K562 (cell line): ENCODE data around the gene LMBR1. TPM values are rescaled to one million over a fixed set of nuclear protein-coding genes. Genes with fewer than 3 reads are reported as not detected.

ENCODE experiments used
- ATF1 ChIP-seq, 2 experiments: fragments of 450-650 bp in 1 of 2; IDR thresholded peaks; 2 replicates each; pipeline ENCODE4 v1.6.1; 2016; ENCODE audit warnings: missing compliant biosample characterization in 1 of 2, missing genetic modification characterization in 1 of 2
- ATF6 ChIP-seq: sonication (generic); formaldehyde crosslinking; IDR thresholded peaks from 2 replicates; pipeline ENCODE4 v1.4.0; 2020; ENCODE audit warnings: mild to moderate bottlenecking, missing genetic modification reagents
- CREM ChIP-seq: IDR thresholded peaks from 2 replicates; pipeline ENCODE4 v1.6.1; 2014; ENCODE audit warnings: antibody characterized with exemption, low read depth
- DLX4 ChIP-seq: fragments of 250-450 bp; sonication (Bioruptor Pico); IDR thresholded peaks from 2 replicates; pipeline ENCODE4 v1.6.1; 2021; ENCODE audit warnings: mild to moderate bottlenecking
- FOXA3 ChIP-seq, 2 experiments: fragments of 450-650 bp in 1 of 2; sonication (generic) in 1 of 2; formaldehyde crosslinking; IDR thresholded peaks in 1 of 2; conservative IDR thresholded peaks in 1 of 2; 2 replicates each; pipeline versions ENCODE4 v1.4.0 to v1.8.0; 2020 to 2022; ENCODE audit warnings: mild to moderate bottlenecking in 2 of 2, missing genetic modification reagents in 1 of 2
- HDAC8 ChIP-seq: fragments of 450-650 bp; IDR thresholded peaks from 2 replicates; pipeline ENCODE4 v1.6.1; 2016; ENCODE audit warnings: mild to moderate bottlenecking, missing genetic modification characterization, moderate library complexity, missing compliant biosample characterization
- MAFF ChIP-seq: IDR thresholded peaks from 2 replicates; pipeline ENCODE4 v1.6.1; 2012; ENCODE audit warnings: low read length, improper control_type of control experiment
- MAZ ChIP-seq, 2 experiments: fragments of 450-650 bp in 1 of 2; sonication (generic) in 1 of 2; formaldehyde crosslinking; IDR thresholded peaks in 1 of 2; conservative IDR thresholded peaks in 1 of 2; 2 replicates each; pipeline versions ENCODE4 v1.4.0 to v1.5.0; 2020; ENCODE audit warnings: mild to moderate bottlenecking in 1 of 2, missing genetic modification reagents in 1 of 2
- NR1H2 ChIP-seq: sonication (generic); formaldehyde crosslinking; IDR thresholded peaks from 2 replicates; pipeline ENCODE4 v1.4.0; 2020; ENCODE audit warnings: mild to moderate bottlenecking, missing genetic modification reagents
- POLR2AphosphoS5 ChIP-seq: IDR thresholded peaks from 2 replicates; pipeline ENCODE4 v1.6.1; 2011; ENCODE audit warnings: mild to moderate bottlenecking, low read depth, low read length, moderate library complexity; ENCODE audit not compliant: control insufficient read depth, insufficient read depth
- POLR2B ChIP-seq: fragments of 450-650 bp; IDR thresholded peaks from 2 replicates; pipeline ENCODE4 v1.6.1; 2018; ENCODE audit warnings: low read depth; ENCODE audit not compliant: partially characterized antibody
- POLR2G ChIP-seq: fragments of 200-400 bp; formaldehyde crosslinking; IDR thresholded peaks from 2 replicates; pipeline ENCODE4 v1.6.1; 2017; ENCODE audit warnings: low read depth, mild to moderate bottlenecking, antibody characterized with exemption, low read length, moderate library complexity
- POU5F1 ChIP-seq: fragments of 150-350 bp; IDR thresholded peaks from 2 replicates; pipeline ENCODE4 v1.6.1; 2014; ENCODE audit warnings: borderline replicate concordance, low read length, low read depth, mild to moderate bottlenecking; ENCODE audit not compliant: partially characterized antibody
- SAFB2 ChIP-seq: fragments of 200-400 bp; formaldehyde crosslinking; IDR thresholded peaks from 2 replicates; pipeline ENCODE4 v1.6.1; 2018; ENCODE audit warnings: borderline replicate concordance, low read length, low read depth, moderate library complexity; ENCODE audit not compliant: severe bottlenecking
- SIN3A ChIP-seq, 2 experiments: fragments of 150-350 bp in 1 of 2; IDR thresholded peaks; 2 replicates each; pipeline ENCODE4 v1.6.1; 2011 to 2016; ENCODE audit warnings: borderline replicate concordance in 2 of 2, low read depth in 2 of 2, low read length in 2 of 2, mild to moderate bottlenecking in 2 of 2, moderate library complexity in 2 of 2; ENCODE audit not compliant: control insufficient read depth in 1 of 2
- TEAD4 ChIP-seq, 2 experiments: sonication (generic) in 1 of 2; formaldehyde crosslinking in 1 of 2; IDR thresholded peaks; 2 replicates each; pipeline versions ENCODE4 v1.6.1 to v1.8.0; 2012 to 2022; ENCODE audit warnings: borderline replicate concordance in 1 of 2, inconsistent platforms in 1 of 2, low read length in 1 of 2, mild to moderate bottlenecking in 1 of 2, missing genetic modification reagents in 1 of 2
- ZNF239 ChIP-seq: fragments of 250-450 bp; sonication (Bioruptor Pico); IDR thresholded peaks from 2 replicates; pipeline ENCODE4 v1.4.0; 2020; ENCODE audit warnings: mild to moderate bottlenecking
- ZNF253 ChIP-seq: fragments of 250-450 bp; sonication (Bioruptor Pico); conservative IDR thresholded peaks from 2 replicates; pipeline ENCODE4 v1.6.1; 2021; ENCODE audit warnings: mild to moderate bottlenecking
- ZNF445 ChIP-seq: fragments of 250-450 bp; sonication (Bioruptor Pico); IDR thresholded peaks from 2 replicates; pipeline ENCODE4 v1.4.0; 2020; ENCODE audit warnings: low read depth, mild to moderate bottlenecking, moderate library complexity
- ZNF583 ChIP-seq: fragments of 250-450 bp; sonication (Bioruptor Pico); IDR thresholded peaks from 2 replicates; pipeline ENCODE4 v1.4.0; 2020
- ZNF589 ChIP-seq: fragments of 200-800 bp; sonication (Bioruptor generic); IDR thresholded peaks from 2 replicates; pipeline ENCODE4 v1.6.1; 2016; ENCODE audit warnings: low read depth, missing genetic modification characterization, missing compliant biosample characterization
- polyA plus RNA-seq, 8 experiments: library from polyadenylated mRNA; depleted of rRNA in 4 of 8; stranded (reverse) in 5 of 8; unstranded in 3 of 8; fragments of >200 nt; fragmentation: Nextera tagmentation in 2 of 8; fragmentation: Illumina TruSeq in 1 of 8; extraction: Ambion mirVana in 2 of 8; extraction: Trizol in 1 of 8; gene quantifications; 2 replicates each; pipeline versions ENCODE4 v1.2.1 to v1.2.3, GENCODE V29; 2011 to 2014; ENCODE audit warnings: inconsistent platforms in 1 of 8, missing spikeins in 1 of 8
- total RNA-seq, 7 experiments: library from RNA; depleted of rRNA in 6 of 7; stranded (reverse); fragments of >200 nt in 6 of 7; fragmentation: Illumina TruSeq in 2 of 7; extraction: Trizol in 2 of 7; gene quantifications; 2 replicates each; pipeline versions ENCODE4 v1.2.1 to v1.2.3, GENCODE V29; 2011 to 2021; ENCODE audit warnings: low replicate concordance in 1 of 7
- TF ChIP-seq, protein P1 (sequence below): fragments of 450-650 bp; formaldehyde crosslinking; IDR thresholded peaks from 2 replicates; pipeline ENCODE4 v1.4.0; 2020; ENCODE audit warnings: mild to moderate bottlenecking, moderate library complexity

LMBR1 gene
- total and polyA plus RNA-seq, 9 of the 15 experiments (the other 6 are each of a cell fraction or from before 2014, with no cell fraction given) = 7.7 to 90.0 (median 59.9) TPM

DNA sequence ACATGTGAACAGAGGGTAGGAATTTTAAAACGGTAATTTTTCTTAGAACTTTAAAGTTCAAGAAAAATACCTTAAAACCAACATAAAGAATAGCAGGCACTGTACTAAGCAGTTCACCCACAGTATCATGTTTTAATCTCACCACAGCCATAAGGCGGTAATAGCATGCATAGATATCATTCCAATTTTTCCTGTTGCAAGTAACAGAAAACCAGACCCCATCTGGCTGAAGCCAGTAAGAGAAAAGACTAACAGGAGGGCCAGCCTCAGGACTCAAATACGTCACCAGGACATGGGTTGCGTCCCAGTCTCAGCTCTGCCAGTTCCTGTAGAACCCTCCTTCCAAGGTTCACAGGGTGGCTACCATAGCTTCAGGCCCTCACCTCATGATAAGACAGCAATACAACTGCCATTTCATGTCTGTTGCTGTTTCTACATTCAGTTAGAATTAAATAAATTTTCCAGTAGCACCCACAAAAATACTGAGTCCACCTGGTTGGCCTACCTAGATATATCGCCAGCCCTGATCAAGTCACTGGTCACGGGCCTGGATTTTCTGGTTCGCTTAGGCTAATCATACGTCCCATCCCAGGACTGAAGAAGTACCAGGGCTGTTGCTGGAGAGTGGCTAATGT lies 254.4 kb downstream of the LMBR1 start (continued):
- peak; percentile 50; the same call in 1 of the 2 replicates for TF ChIP-seq TEAD4 (IDR thresholded peaks at IDR 0.05; ENCODE audit: low read length)
- TF ChIP-seq TEAD4 (CRISPR knock-in tag; IDR thresholded peaks at IDR 0.05; ENCODE audit: borderline replicate concordance) = no peak
- TF ChIP-seq, protein P1, sequence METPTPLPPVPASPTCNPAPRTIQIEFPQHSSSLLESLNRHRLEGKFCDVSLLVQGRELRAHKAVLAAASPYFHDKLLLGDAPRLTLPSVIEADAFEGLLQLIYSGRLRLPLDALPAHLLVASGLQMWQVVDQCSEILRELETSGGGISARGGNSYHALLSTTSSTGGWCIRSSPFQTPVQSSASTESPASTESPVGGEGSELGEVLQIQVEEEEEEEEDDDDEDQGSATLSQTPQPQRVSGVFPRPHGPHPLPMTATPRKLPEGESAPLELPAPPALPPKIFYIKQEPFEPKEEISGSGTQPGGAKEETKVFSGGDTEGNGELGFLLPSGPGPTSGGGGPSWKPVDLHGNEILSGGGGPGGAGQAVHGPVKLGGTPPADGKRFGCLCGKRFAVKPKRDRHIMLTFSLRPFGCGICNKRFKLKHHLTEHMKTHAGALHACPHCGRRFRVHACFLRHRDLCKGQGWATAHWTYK (CRISPR knock-in tag) = 0 out of 2 replicates have a peak, but pooled peaks have one; percentile 20
- peak in 1 of 2 experiments; percentile 25; a peak in 1 of 4 replicates for TF ChIP-seq MAZ (CRISPR knock-in tag; conservative IDR thresholded peaks at IDR 0.05 in 1 of 2, IDR thresholded peaks at IDR 0.05 in 1 of 2)
- peak; percentile 85 for TF ChIP-seq CREM
- TF ChIP-seq POLR2AphosphoS5 = peak; percentile 45
- no peak for TF ChIP-seq ZNF445 (CRISPR knock-in tag)
- 0 out of 4 replicates have a peak, but pooled peaks of 1 of the 2 experiments have one; percentile 13 for TF ChIP-seq FOXA3 (CRISPR knock-in tag; conservative IDR thresholded peaks at IDR 0.05 in 1 of 2, IDR thresholded peaks at IDR 0.05 in 1 of 2)
- no peak for TF ChIP-seq POU5F1
- TF ChIP-seq HDAC8 (tag) = no peak
- TF ChIP-seq DLX4 (CRISPR knock-in tag) = no peak
- peak in 1 of 2 experiments; percentile 38; a peak in 1 of 4 replicates for TF ChIP-seq SIN3A (IDR thresholded peaks at IDR 0.05; ENCODE audit: borderline replicate concordance in 2 of 2, control insufficient read depth in 1 of 2, low read depth in 2 of 2, low read length in 2 of 2)
- 0 out of 2 replicates have a peak, but pooled peaks have one; percentile 49 for TF ChIP-seq ZNF583
- TF ChIP-seq POLR2B = peak; percentile 30
- no peak for TF ChIP-seq ZNF253 (CRISPR knock-in tag)
- TF ChIP-seq SAFB2 = no peak
- TF ChIP-seq ZNF239 (CRISPR knock-in tag) = no peak
- peak; percentile 55; the same call in 1 of the 2 replicates for TF ChIP-seq ATF6
- no peak for TF ChIP-seq ZNF589
- TF ChIP-seq POLR2G = no peak
- peak; percentile 44; the same call in 1 of the 2 replicates for TF ChIP-seq NR1H2 (CRISPR knock-in tag)
- TF ChIP-seq MAFF = no peak
- TF ChIP-seq ATF1 (CRISPR knock-in tag; IDR thresholded peaks at IDR 0.05) = no peak
- TF ChIP-seq ATF1 (tag; IDR thresholded peaks at IDR 0.05) = peak; percentile 73
